Superior temporal gyrus (tissue), 1 donor: Measurements from ENCODE around the gene JSRP1.

Source experiments
- DNase-seq: peaks from one replicate; pipeline ENCODE4 v3.0.0-alpha.2; 2016; ENCODE audit errors: extremely low spot score

JSRP1 gene

GRCh38 chr19:2216361-2217225 is 39.6 kb downstream of the JSRP1 start:
- no peak for DNase-seq

- DNase-seq = no peak
These were observed 40.9 kb downstream of the JSRP1 start for GRCh38 chr19:2215281-2215751.

GRCh38 chr19:2214251-2214650 is 42.0 kb downstream of the JSRP1 start:
- no peak for DNase-seq

GRCh38 chr19:2213799-2214198 is 42.4 kb downstream of the JSRP1 start:
- DNase-seq = no peak

- no peak for DNase-seq
These were observed 43.1 kb downstream of the JSRP1 start for GRCh38 chr19:2212861-2213711.

GRCh38 chr19:2210987-2211740 is 45.1 kb downstream of the JSRP1 start:
- DNase-seq = no peak

GRCh38 chr19:2210206-2210605 is 46.0 kb downstream of the JSRP1 start:
- no peak for DNase-seq

- no peak for DNase-seq
These were observed 46.8 kb downstream of the JSRP1 start for GRCh38 chr19:2209408-2209807.

GRCh38 chr19:2208975-2209374 is 47.2 kb downstream of the JSRP1 start:
- DNase-seq = no peak

- no peak for DNase-seq
These were observed 48.0 kb downstream of the JSRP1 start for GRCh38 chr19:2207991-2208860.

- no peak for DNase-seq
These were observed 49.2 kb downstream of the JSRP1 start for GRCh38 chr19:2207008-2207407.

- no peak for DNase-seq
These were observed 53.9 kb downstream of the JSRP1 start for GRCh38 chr19:2202366-2202765.
